SK-N-MC (cell line): ENCODE data around the gene MAP7D2.
"Not testable (repeated sequence)": the region's sequence is repeated elsewhere in the genome, so short reads cannot be mapped to it uniquely, and the experiment has no call there.

ENCODE experiments used
- DNase-seq: peaks from one replicate; pipeline ENCODE4 v3.0.0-alpha.2; 2011; ENCODE audit warnings: low read depth, low spot score
- H3K27ac ChIP-seq: fragments of 200-600 bp; sonication (generic); 2 replicates; pipeline ENCODE4 v1.5.1; 2016; ENCODE audit warnings: mixed run types
- H3K36me3 ChIP-seq: fragments of 200-600 bp; sonication (generic); 2 replicates; pipeline ENCODE4 v1.6.1; 2017; ENCODE audit warnings: antibody characterized with exemption, low read length, mixed read lengths; ENCODE audit not compliant: insufficient read depth
- H3K4me3 ChIP-seq: fragments of 200-600 bp; sonication (generic); 2 replicates; pipeline ENCODE4 v1.5.1; 2016
- H3K9ac ChIP-seq: fragments of 200-600 bp; sonication (generic); 2 replicates; pipeline ENCODE4 v1.8.0; 2017; ENCODE audit warnings: mixed run types, mixed read lengths; ENCODE audit not compliant: insufficient read length
- H3K9me3 ChIP-seq: fragments of 200-600 bp; sonication (generic); 2 replicates; pipeline ENCODE4 v1.6.1; 2017; ENCODE audit warnings: low read depth, mild to moderate bottlenecking, antibody characterized with exemption, low read length, moderate library complexity, mixed read lengths
- EZH2 ChIP-seq: fragments of 200-600 bp; sonication (generic); IDR thresholded peaks from one replicate; pipeline ENCODE4 v1.6.1; 2017; ENCODE audit warnings: antibody characterized with exemption
- FOXP2 ChIP-seq: optimal IDR thresholded peaks from 2 replicates; pipeline ENCODE3; 2011; ENCODE audit warnings: mild to moderate bottlenecking, moderate library complexity; ENCODE audit not compliant: insufficient read depth; ENCODE audit errors: extremely low read length, control extremely low read depth
- POLR2AphosphoS5 ChIP-seq: IDR thresholded peaks from 2 replicates; pipeline ENCODE4 v1.6.1; 2012; ENCODE audit warnings: mild to moderate bottlenecking, low read depth, low read length, borderline replicate concordance

The MAP7D2 gene

GRCh38 chrX:20141281-20142220 lies 24.8 kb upstream of the MAP7D2 start, which contains the start of gene EIF1AX:
Gene EIF1AX (minus strand): TSS chrX:20141838. CDS start chrX:20141640, 198 bp downstream.
- TF ChIP-seq FOXP2 (peak; percentile 91), EZH2 (no peak), POLR2AphosphoS5 (peak; percentile 79)
- Histone ChIP-seq H3K4me3 (peak within 1 kb of the TSS; percentile 90), H3K27ac (peak within 1 kb of the TSS; percentile 46; the same call in 1 of the 2 replicates), H3K9ac (peak within 1 kb of the TSS; percentile 97), H3K9me3 (no peaks in the 10 kb centered on the region), H3K36me3 (peaks cover 38% of the 10 kb centered on the region)
- peak; percentile 94 for DNase-seq

- Histone ChIP-seq H3K4me3 (peak overlapping the region; percentile 90), H3K9me3 (no peaks in the 10 kb centered on the region), H3K27ac (no peak overlapping the region), H3K9ac (peak overlapping the region; percentile 97), H3K36me3 (peaks cover 50% of the 10 kb centered on the region)
- no peak for DNase-seq
- no peak for TF ChIP-seq EZH2
- no peak for TF ChIP-seq FOXP2
- TF ChIP-seq POLR2AphosphoS5, result no peak
These were observed 23.7 kb upstream of the MAP7D2 start for GRCh38 chrX:20140420-20140819.

GRCh38 chrX:20139966-20140365 lies 23.3 kb upstream of the MAP7D2 start:
- peak overlapping the region; percentile 97 for H3K9ac ChIP-seq
- DNase-seq, result no peak
- H3K9me3 ChIP-seq, result no peaks in the 10 kb centered on the region
- H3K4me3 ChIP-seq, result peak overlapping the region; percentile 90
- no peak for TF ChIP-seq EZH2
- no peak for TF ChIP-seq POLR2AphosphoS5
- no peak for TF ChIP-seq FOXP2
- no peak overlapping the region for H3K27ac ChIP-seq
- H3K36me3 ChIP-seq, result peaks cover 54% of the 10 kb centered on the region

GRCh38 chrX:20135944-20136343 lies 19.2 kb upstream of the MAP7D2 start:
- Histone ChIP-seq H3K27ac (no peak overlapping the region), H3K9me3 (no peaks in the 10 kb centered on the region), H3K9ac (no peak overlapping the region), H3K36me3 (peaks cover 90% of the 10 kb centered on the region), H3K4me3 (no peak overlapping the region)
- no peak for DNase-seq
- no peak for TF ChIP-seq FOXP2

GRCh38 chrX:20132666-20133065 lies 16.0 kb upstream of the MAP7D2 start:
- TF ChIP-seq FOXP2 (no peak), EZH2 (no peak), POLR2AphosphoS5 (no peak)
- Histone ChIP-seq H3K36me3 (peaks cover 89% of the 10 kb centered on the region), H3K9ac (no peak overlapping the region), H3K27ac (no peak overlapping the region), H3K4me3 (no peak overlapping the region), H3K9me3 (no peaks in the 10 kb centered on the region)
- DNase-seq, result no peak

- Histone ChIP-seq H3K36me3 (peaks cover 69% of the 10 kb centered on the region), H3K4me3 (no peak overlapping the region), H3K27ac (no peak overlapping the region), H3K9ac (no peak overlapping the region), H3K9me3 (no peaks in the 10 kb centered on the region)
- TF ChIP-seq EZH2, result no peak
- no peak for TF ChIP-seq FOXP2
- TF ChIP-seq POLR2AphosphoS5, result no peak
- no peak for DNase-seq
These were observed 13.7 kb upstream of the MAP7D2 start for GRCh38 chrX:20130357-20130756.

- no peak for TF ChIP-seq FOXP2
- TF ChIP-seq POLR2AphosphoS5, result no peak
- no peak for TF ChIP-seq EZH2
- DNase-seq, result no peak
- Histone ChIP-seq H3K27ac (no peak overlapping the region), H3K36me3 (peaks cover 68% of the 10 kb centered on the region), H3K9me3 (no peaks in the 10 kb centered on the region), H3K4me3 (no peak overlapping the region), H3K9ac (no peak overlapping the region)
These were observed 12.8 kb upstream of the MAP7D2 start for GRCh38 chrX:20129547-20129946.

- Histone ChIP-seq H3K27ac (peak overlapping the region; percentile 14; the same call in 1 of the 2 replicates), H3K9ac (no peak overlapping the region), H3K36me3 (peaks cover 66% of the 10 kb centered on the region), H3K4me3 (no peak overlapping the region), H3K9me3 (no peaks in the 10 kb centered on the region)
- DNase-seq, result no peak
- TF ChIP-seq EZH2, result no peak
- TF ChIP-seq POLR2AphosphoS5, result no peak
- TF ChIP-seq FOXP2, result no peak
These were observed 12.0 kb upstream of the MAP7D2 start for GRCh38 chrX:20128670-20129069.

GRCh38 chrX:20127440-20127839 lies 10.7 kb upstream of the MAP7D2 start:
- not testable (repeated sequence) for H3K27ac ChIP-seq, H3K9ac ChIP-seq, H3K9me3 ChIP-seq, H3K4me3 ChIP-seq, DNase-seq
- peaks cover 54% of the 10 kb centered on the region for H3K36me3 ChIP-seq

GRCh38 chrX:20126833-20127232 lies 10.1 kb upstream of the MAP7D2 start:
- peaks cover 48% of the 10 kb centered on the region for H3K36me3 ChIP-seq
- not testable (repeated sequence) for DNase-seq, H3K27ac ChIP-seq, H3K9ac ChIP-seq, H3K4me3 ChIP-seq, H3K9me3 ChIP-seq
